HepG2 (cell line): Measurements from ENCODE around the gene CRAMP1. TPM values are rescaled to one million over a fixed set of nuclear protein-coding genes. Genes with fewer than 3 reads are reported as not detected.
A peak's percentile ranks its signal among the peaks of the same experiment; 100 is the strongest.

Source experiments
- CENPT ChIP-seq: sonication (generic); formaldehyde crosslinking; IDR thresholded peaks from 2 replicates; pipeline ENCODE4 v1.8.0; 2022; ENCODE audit warnings: low read depth, mild to moderate bottlenecking, moderate library complexity, missing genetic modification reagents
- CREBL2 ChIP-seq: sonication (generic); formaldehyde crosslinking; IDR thresholded peaks from 2 replicates; pipeline ENCODE4 v1.8.1; 2023; ENCODE audit warnings: missing genetic modification reagents, mild to moderate bottlenecking, borderline replicate concordance
- DR1 ChIP-seq: sonication (generic); formaldehyde crosslinking; IDR thresholded peaks from 2 replicates; pipeline ENCODE4 v1.8.0; 2021; ENCODE audit warnings: mild to moderate bottlenecking, missing genetic modification reagents, inconsistent platforms
- ESRRA ChIP-seq: sonication (generic); formaldehyde crosslinking; IDR thresholded peaks from 2 replicates; pipeline ENCODE4 v1.5.1; 2020; ENCODE audit warnings: mild to moderate bottlenecking, low read depth, missing genetic modification reagents
- HNF4G ChIP-seq, 2 experiments: sonication (generic) in 1 of 2; formaldehyde crosslinking in 1 of 2; IDR thresholded peaks; 2 replicates each; pipeline versions ENCODE4 v1.4.0 to v1.6.1; 2011 to 2020; ENCODE audit warnings: borderline replicate concordance in 2 of 2, low read depth in 2 of 2, mild to moderate bottlenecking in 2 of 2, low read length in 1 of 2, missing genetic modification reagents in 1 of 2, moderate library complexity in 1 of 2
- IKZF4 ChIP-seq: sonication (generic); formaldehyde crosslinking; IDR thresholded peaks from 2 replicates; pipeline ENCODE4 v1.5.1; 2020; ENCODE audit warnings: borderline replicate concordance, mild to moderate bottlenecking, low read depth, missing genetic modification reagents; ENCODE audit errors: not compliant biosample characterization
- NAIF1 ChIP-seq: sonication (generic); formaldehyde crosslinking; IDR thresholded peaks from 2 replicates; pipeline ENCODE4 v1.5.0; 2020; ENCODE audit warnings: mild to moderate bottlenecking, missing genetic modification reagents, borderline replicate concordance
- ONECUT2 ChIP-seq: sonication (generic); formaldehyde crosslinking; IDR thresholded peaks from 2 replicates; pipeline ENCODE4 v1.4.0; 2020; ENCODE audit warnings: missing genetic modification reagents
- PHF8 ChIP-seq: sonication (generic); formaldehyde crosslinking; IDR thresholded peaks from 2 replicates; pipeline ENCODE4 v1.5.0; 2020; ENCODE audit warnings: missing genetic modification reagents
- SP1 ChIP-seq, 2 experiments: fragments of 450-650 bp in 1 of 2; sonication (generic) in 1 of 2; formaldehyde crosslinking in 1 of 2; IDR thresholded peaks; 2 replicates each; pipeline versions ENCODE4 v1.4.0 to v1.6.1; 2016 to 2020; ENCODE audit warnings: missing genetic modification reagents in 1 of 2
- TRAFD1 ChIP-seq: sonication (generic); formaldehyde crosslinking; IDR thresholded peaks from 2 replicates; pipeline ENCODE4 v1.5.1; 2020; ENCODE audit warnings: missing genetic modification reagents, mild to moderate bottlenecking, borderline replicate concordance
- ZC3H4 ChIP-seq: sonication (generic); formaldehyde crosslinking; IDR thresholded peaks from 2 replicates; pipeline ENCODE4 v1.4.0; 2020; ENCODE audit warnings: missing genetic modification reagents, borderline replicate concordance
- ZFP62 ChIP-seq: sonication (generic); formaldehyde crosslinking; IDR thresholded peaks from 2 replicates; pipeline ENCODE4 v1.4.0; 2020; ENCODE audit warnings: missing genetic modification reagents
- ZIK1 ChIP-seq: sonication (generic); formaldehyde crosslinking; IDR thresholded peaks from 2 replicates; pipeline ENCODE4 v1.5.0; 2020; ENCODE audit warnings: mild to moderate bottlenecking, low read depth, missing genetic modification reagents, borderline replicate concordance
- ZNF720 ChIP-seq: sonication (generic); formaldehyde crosslinking; IDR thresholded peaks from 2 replicates; pipeline ENCODE4 v1.4.0; 2020; ENCODE audit warnings: missing genetic modification reagents
- ZNF749 ChIP-seq: sonication (generic); formaldehyde crosslinking; IDR thresholded peaks from 2 replicates; pipeline ENCODE4 v1.8.0; 2022; ENCODE audit warnings: mild to moderate bottlenecking, missing genetic modification reagents, moderate library complexity, borderline replicate concordance
- polyA plus RNA-seq, 8 experiments: library from polyadenylated mRNA; depleted of rRNA in 3 of 8; stranded (reverse) in 7 of 8; unstranded in 1 of 8; fragments of >200 nt; fragmentation: Illumina TruSeq in 4 of 8; extraction: Trizol in 4 of 8; gene quantifications; 2 replicates each; pipeline versions ENCODE4 v1.2.1 to v1.2.3, GENCODE V29; 2011 to 2016; ENCODE audit warnings: low read depth in 4 of 8, missing spikeins in 1 of 8, mixed read lengths in 1 of 8; ENCODE audit not compliant: insufficient read depth in 1 of 8
- total RNA-seq, 5 experiments: library from RNA; depleted of rRNA; stranded (reverse); fragments of >200 nt; fragmentation: Illumina TruSeq; extraction: Trizol; gene quantifications; 2 replicates each; pipeline ENCODE4 v1.2.3, GENCODE V29; 2016; ENCODE audit warnings: low read depth in 1 of 5
- TF ChIP-seq, protein P1 (sequence below): sonication (generic); formaldehyde crosslinking; IDR thresholded peaks from 2 replicates; pipeline ENCODE4 v1.8.1; 2023; ENCODE audit warnings: mild to moderate bottlenecking, missing genetic modification reagents
- TF ChIP-seq, protein P2 (sequence below), 2 experiments: IDR thresholded peaks; 2 replicates each; pipeline ENCODE4 v1.6.1; 2011 to 2012; ENCODE audit warnings: low read length in 2 of 2, borderline replicate concordance in 1 of 2, low read depth in 1 of 2, mild to moderate bottlenecking in 1 of 2, moderate library complexity in 1 of 2
- TF ChIP-seq, protein P3 (sequence below): sonication (generic); formaldehyde crosslinking; IDR thresholded peaks from 2 replicates; pipeline ENCODE4 v1.5.0; 2020; ENCODE audit warnings: missing genetic modification reagents

CRAMP1 gene
- total and polyA plus RNA-seq, 2 of the 13 experiments (the other 11 are each of a cell fraction or from before 2014, with no cell fraction given) = 6.8 to 9.7 TPM

DNA sequence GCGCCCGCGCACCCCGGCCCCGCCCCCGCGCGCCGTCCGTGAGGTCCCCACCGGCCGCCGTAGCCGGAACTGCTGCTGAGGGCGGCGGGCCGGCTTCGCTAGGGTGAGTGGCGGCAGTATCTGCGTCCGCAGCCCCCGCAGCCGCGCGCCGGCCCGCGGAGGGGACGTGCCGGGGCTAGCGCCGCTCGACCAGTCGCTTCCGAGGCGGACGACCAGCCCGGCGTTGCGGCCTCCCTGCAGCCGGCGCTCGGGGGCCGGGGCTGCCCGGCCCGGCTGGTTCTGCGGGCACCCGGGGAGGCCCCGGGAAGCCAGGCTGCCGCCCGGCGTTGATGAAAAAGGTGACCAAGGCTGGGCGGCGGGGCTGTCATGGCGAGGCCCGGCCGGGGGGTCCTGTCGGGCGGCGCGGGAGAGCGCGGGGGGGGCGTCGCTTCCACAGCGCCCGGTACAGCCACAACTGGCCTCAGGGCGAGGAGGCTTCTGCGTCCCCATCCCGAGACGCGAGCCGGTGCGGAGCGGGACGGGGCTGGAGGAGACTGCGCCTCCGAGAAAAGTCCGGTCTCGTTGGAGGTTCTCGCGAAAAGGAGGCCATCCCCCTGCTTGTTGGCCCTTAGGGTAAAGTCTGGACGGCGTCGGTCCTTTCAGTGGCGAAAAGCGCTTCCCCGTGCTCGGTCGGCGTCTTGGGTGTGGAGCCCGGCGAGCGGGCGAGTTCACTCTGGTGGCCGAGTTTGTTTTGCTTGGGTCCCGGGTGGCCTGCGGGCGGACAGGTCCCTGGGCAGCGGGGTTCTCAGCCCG lies at the start of gene CRAMP1 (continued):
- no peak for TF ChIP-seq SP1 (IDR thresholded peaks at IDR 0.05)
- TF ChIP-seq SP1 (CRISPR knock-in tag; IDR thresholded peaks at IDR 0.05) = peak; percentile 70
- TF ChIP-seq, protein P1, sequence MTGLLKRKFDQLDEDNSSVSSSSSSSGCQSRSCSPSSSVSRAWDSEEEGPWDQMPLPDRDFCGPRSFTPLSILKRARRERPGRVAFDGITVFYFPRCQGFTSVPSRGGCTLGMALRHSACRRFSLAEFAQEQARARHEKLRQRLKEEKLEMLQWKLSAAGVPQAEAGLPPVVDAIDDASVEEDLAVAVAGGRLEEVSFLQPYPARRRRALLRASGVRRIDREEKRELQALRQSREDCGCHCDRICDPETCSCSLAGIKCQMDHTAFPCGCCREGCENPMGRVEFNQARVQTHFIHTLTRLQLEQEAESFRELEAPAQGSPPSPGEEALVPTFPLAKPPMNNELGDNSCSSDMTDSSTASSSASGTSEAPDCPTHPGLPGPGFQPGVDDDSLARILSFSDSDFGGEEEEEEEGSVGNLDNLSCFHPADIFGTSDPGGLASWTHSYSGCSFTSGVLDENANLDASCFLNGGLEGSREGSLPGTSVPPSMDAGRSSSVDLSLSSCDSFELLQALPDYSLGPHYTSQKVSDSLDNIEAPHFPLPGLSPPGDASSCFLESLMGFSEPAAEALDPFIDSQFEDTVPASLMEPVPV (CRISPR knock-in tag) = 0 out of 2 replicates have a peak, but pooled peaks have one; percentile 28
- TF ChIP-seq ZNF720 = no peak
- no peak for TF ChIP-seq TRAFD1 (CRISPR knock-in tag)
- TF ChIP-seq, protein P2, sequence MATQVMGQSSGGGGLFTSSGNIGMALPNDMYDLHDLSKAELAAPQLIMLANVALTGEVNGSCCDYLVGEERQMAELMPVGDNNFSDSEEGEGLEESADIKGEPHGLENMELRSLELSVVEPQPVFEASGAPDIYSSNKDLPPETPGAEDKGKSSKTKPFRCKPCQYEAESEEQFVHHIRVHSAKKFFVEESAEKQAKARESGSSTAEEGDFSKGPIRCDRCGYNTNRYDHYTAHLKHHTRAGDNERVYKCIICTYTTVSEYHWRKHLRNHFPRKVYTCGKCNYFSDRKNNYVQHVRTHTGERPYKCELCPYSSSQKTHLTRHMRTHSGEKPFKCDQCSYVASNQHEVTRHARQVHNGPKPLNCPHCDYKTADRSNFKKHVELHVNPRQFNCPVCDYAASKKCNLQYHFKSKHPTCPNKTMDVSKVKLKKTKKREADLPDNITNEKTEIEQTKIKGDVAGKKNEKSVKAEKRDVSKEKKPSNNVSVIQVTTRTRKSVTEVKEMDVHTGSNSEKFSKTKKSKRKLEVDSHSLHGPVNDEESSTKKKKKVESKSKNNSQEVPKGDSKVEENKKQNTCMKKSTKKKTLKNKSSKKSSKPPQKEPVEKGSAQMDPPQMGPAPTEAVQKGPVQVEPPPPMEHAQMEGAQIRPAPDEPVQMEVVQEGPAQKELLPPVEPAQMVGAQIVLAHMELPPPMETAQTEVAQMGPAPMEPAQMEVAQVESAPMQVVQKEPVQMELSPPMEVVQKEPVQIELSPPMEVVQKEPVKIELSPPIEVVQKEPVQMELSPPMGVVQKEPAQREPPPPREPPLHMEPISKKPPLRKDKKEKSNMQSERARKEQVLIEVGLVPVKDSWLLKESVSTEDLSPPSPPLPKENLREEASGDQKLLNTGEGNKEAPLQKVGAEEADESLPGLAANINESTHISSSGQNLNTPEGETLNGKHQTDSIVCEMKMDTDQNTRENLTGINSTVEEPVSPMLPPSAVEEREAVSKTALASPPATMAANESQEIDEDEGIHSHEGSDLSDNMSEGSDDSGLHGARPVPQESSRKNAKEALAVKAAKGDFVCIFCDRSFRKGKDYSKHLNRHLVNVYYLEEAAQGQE (IDR thresholded peaks at IDR 0.05; ENCODE audit: borderline replicate concordance in 1 of 2, low read depth in 1 of 2, low read length in 2 of 2) = no peak
- no peak for TF ChIP-seq ESRRA (CRISPR knock-in tag)
- TF ChIP-seq ZNF749 = no peak
- no peak for TF ChIP-seq CREBL2 (CRISPR knock-in tag)
- TF ChIP-seq NAIF1 (CRISPR knock-in tag) = no peak
- no peak for TF ChIP-seq IKZF4 (CRISPR knock-in tag)
- TF ChIP-seq, protein P3, sequence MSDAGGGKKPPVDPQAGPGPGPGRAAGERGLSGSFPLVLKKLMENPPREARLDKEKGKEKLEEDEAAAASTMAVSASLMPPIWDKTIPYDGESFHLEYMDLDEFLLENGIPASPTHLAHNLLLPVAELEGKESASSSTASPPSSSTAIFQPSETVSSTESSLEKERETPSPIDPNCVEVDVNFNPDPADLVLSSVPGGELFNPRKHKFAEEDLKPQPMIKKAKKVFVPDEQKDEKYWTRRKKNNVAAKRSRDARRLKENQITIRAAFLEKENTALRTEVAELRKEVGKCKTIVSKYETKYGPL (CRISPR knock-in tag) = no peak
- TF ChIP-seq ZFP62 (CRISPR knock-in tag) = no peak
- no peak for TF ChIP-seq ZIK1 (CRISPR knock-in tag)
- no peak for TF ChIP-seq CENPT (CRISPR knock-in tag)
- TF ChIP-seq DR1 = no peak
- TF ChIP-seq HNF4G (IDR thresholded peaks at IDR 0.05; ENCODE audit: borderline replicate concordance, low read depth, low read length) = no peak
- TF ChIP-seq HNF4G (CRISPR knock-in tag; IDR thresholded peaks at IDR 0.05; ENCODE audit: borderline replicate concordance, low read depth) = no peak
- TF ChIP-seq PHF8 (CRISPR knock-in tag) = peak; percentile 41
- no peak for TF ChIP-seq ONECUT2 (CRISPR knock-in tag)
- TF ChIP-seq ZC3H4 = no peak
